Osteocyte (in vitro differentiated cells): ENCODE data around the gene NOTCH3. TPM values are rescaled to one million over a fixed set of nuclear protein-coding genes. Genes with fewer than 3 reads are reported as not detected.

Source experiments
- DNase-seq: peaks from one replicate; pipeline ENCODE4 v3.0.0; 2021; ENCODE audit warnings: mixed read lengths; ENCODE audit not compliant: unreplicated experiment; ENCODE audit errors: extremely low spot score
- H3K27ac Mint-ChIP-seq: one replicate; pipeline ENCODE4 v1.8.0; 2021; ENCODE audit warnings: mild to moderate bottlenecking, mixed read lengths; ENCODE audit not compliant: unreplicated experiment
- H3K27me3 Mint-ChIP-seq: one replicate; pipeline ENCODE4 v1.8.0; 2021; ENCODE audit warnings: mixed read lengths; ENCODE audit not compliant: unreplicated experiment
- H3K36me3 Mint-ChIP-seq: one replicate; pipeline ENCODE4 v1.8.0; 2021; ENCODE audit warnings: mixed read lengths; ENCODE audit not compliant: unreplicated experiment
- H3K4me1 Mint-ChIP-seq: one replicate; pipeline ENCODE4 v1.8.0; 2021; ENCODE audit warnings: mixed read lengths; ENCODE audit not compliant: unreplicated experiment
- H3K4me3 Mint-ChIP-seq: one replicate; pipeline ENCODE4 v1.8.0; 2021; ENCODE audit warnings: mild to moderate bottlenecking, moderate library complexity, mixed read lengths; ENCODE audit not compliant: unreplicated experiment
- H3K9me3 Mint-ChIP-seq: one replicate; pipeline ENCODE4 v1.8.0; 2021; ENCODE audit warnings: mixed read lengths; ENCODE audit not compliant: unreplicated experiment
- long read RNA-seq: library from polyadenylated mRNA; unstranded; transcript quantifications from one replicate; pipeline ENCODE4 v2.0.0, GENCODE V29; 2021
- total RNA-seq: library from RNA; stranded (reverse); gene quantifications from 2 replicates; pipeline ENCODE4 v1.2.1, GENCODE V29; 2021
- TF ChIP-seq, protein P1 (sequence below): fragments of 200-600 bp; sonication (generic); IDR thresholded peaks from 2 replicates; pipeline ENCODE4 v1.5.0; 2021; ENCODE audit warnings: antibody characterized with exemption, mild to moderate bottlenecking, moderate library complexity

NOTCH3 gene
- 178 and 200 TPM in 2 replicates for total RNA-seq
- long read RNA-seq, partial matches to known transcripts: 0 of 1 reads
- long read RNA-seq, other reads (novel, unspliced or antisense): 1 of 1 reads

DNA sequence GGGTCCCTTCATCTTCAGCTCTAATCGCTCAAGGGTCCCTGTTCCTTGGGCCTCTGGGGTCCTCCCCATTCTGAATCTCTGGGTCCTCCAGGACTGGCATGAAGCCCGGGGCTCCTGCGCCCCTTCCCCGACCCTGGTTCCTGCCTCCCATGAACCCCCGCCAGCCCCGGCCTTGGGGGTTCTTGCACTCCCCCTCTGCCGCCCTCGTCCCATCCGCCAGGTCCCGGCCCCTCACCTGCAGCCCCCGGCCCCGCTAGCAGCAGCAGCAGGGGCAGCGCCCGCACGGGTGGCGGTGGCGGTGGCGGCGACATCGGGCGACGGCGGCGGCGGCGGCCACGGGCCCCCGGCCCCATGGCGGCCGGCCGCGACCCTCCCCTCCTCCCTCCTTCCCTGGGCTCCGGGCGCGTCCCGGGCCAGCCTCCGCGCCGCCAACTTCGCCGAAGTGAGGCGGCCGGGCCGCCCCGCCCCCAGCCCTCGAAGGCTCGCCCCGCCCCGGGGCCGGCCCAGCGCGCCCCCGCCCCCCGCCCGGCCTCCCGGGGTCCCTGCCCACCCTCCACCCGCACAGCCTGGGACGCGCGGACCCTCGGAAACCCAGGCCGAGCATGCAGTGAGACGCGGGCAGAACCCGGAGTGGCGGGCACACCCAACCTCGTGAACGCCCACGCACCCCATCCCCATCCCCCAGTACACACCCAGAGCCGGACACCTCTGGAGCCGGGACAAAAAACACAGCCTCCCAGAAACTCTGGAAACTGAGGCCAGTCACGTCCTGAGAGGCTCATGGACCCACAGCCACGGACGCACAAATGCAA lies at the start of gene NOTCH3:
Gene NOTCH3 (minus strand): TSS at position 443 of the 812 bp plus-strand sequence. CDS start 90 bp downstream, at position 353.
- Mint-ChIP-seq H3K9me3 (no peaks in the 10 kb centered on the region), H3K4me1 (peaks cover 28% of the 10 kb centered on the region), H3K36me3 (no peaks in the 10 kb centered on the region), H3K27me3 (no peaks in the 10 kb centered on the region), H3K4me3 (peak within 1 kb of the TSS; percentile 77), H3K27ac (peak within 1 kb of the TSS; percentile 52)
- DNase-seq: no peak
- TF ChIP-seq, protein P1, sequence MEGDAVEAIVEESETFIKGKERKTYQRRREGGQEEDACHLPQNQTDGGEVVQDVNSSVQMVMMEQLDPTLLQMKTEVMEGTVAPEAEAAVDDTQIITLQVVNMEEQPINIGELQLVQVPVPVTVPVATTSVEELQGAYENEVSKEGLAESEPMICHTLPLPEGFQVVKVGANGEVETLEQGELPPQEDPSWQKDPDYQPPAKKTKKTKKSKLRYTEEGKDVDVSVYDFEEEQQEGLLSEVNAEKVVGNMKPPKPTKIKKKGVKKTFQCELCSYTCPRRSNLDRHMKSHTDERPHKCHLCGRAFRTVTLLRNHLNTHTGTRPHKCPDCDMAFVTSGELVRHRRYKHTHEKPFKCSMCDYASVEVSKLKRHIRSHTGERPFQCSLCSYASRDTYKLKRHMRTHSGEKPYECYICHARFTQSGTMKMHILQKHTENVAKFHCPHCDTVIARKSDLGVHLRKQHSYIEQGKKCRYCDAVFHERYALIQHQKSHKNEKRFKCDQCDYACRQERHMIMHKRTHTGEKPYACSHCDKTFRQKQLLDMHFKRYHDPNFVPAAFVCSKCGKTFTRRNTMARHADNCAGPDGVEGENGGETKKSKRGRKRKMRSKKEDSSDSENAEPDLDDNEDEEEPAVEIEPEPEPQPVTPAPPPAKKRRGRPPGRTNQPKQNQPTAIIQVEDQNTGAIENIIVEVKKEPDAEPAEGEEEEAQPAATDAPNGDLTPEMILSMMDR: no peak

- Mint-ChIP-seq H3K9me3 (no peaks in the 10 kb centered on the region), H3K27ac (peak overlapping the region; percentile 94), H3K4me1 (peaks cover 86% of the 10 kb centered on the region), H3K27me3 (no peaks in the 10 kb centered on the region), H3K36me3 (peaks cover 33% of the 10 kb centered on the region), H3K4me3 (peak overlapping the region; percentile 26)
- TF ChIP-seq, protein P1: no peak
- DNase-seq: no peak
These were observed 49.8 kb upstream of the NOTCH3 start for GRCh38 chr19:15250640-15250993.

DNA sequence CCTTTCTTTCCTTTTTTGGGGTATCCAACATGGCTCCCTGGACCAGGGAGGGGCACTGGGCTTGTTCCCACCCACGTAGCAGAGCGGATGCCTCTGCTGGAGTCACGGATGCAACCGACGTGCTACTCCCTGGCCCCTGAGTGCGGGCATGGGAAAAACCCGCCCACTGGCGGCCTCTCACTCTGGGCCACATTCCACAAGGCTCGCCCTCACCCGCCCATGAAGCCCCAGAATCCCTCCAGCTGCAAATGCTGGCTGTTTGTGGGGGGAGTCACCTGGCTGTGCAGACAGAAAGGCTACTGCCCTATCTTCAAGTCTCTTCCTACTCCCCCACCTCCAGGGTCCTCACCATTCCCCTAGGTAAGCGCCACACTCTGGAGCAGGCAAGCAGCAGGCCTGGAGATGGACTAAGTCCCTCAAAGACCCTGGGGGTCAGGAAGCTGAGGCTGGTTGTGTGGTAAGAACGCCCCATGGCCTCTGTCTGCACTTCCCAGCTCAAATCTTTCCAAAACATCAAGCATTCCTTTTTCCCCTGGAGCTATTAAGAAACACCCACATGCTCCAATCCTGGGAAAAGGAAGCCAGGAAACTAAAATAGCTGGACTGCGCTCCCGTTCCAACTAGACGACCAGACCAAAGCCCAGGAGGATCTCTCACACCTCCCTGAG lies 49.3 kb upstream of the NOTCH3 start:
- TF ChIP-seq, protein P1: no peak
- Mint-ChIP-seq H3K36me3 (peaks cover 31% of the 10 kb centered on the region), H3K27ac (peak overlapping the region; percentile 94), H3K9me3 (no peaks in the 10 kb centered on the region), H3K4me3 (peak overlapping the region; percentile 42), H3K4me1 (peaks cover 87% of the 10 kb centered on the region), H3K27me3 (no peaks in the 10 kb centered on the region)
- peak; percentile 89 for DNase-seq

DNA sequence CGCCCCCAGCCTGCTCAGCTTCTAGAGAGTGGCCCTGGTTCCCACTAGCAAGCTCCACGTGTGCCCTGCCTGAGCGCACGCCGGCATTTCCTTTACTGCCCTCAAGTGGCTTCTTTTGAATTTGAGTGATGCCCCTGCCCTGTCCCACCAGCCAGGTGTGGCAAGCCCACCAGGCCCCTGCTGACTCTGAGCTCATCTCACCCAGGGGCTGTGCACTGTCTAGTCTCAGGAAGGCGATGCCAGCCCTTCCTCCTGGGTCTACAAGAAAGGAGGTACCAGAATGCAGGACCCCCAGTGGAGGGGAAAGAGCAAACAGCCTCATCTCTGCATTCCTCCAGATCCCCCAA lies 48.7 kb upstream of the NOTCH3 start:
- Mint-ChIP-seq H3K9me3 (no peaks in the 10 kb centered on the region), H3K4me1 (peaks cover 89% of the 10 kb centered on the region), H3K27me3 (no peaks in the 10 kb centered on the region), H3K36me3 (peaks cover 28% of the 10 kb centered on the region), H3K4me3 (peak overlapping the region; percentile 42), H3K27ac (peak overlapping the region; percentile 94)
- DNase-seq: no peak
- TF ChIP-seq, protein P1: no peak
